ENCODE results near the gene WDR82. TPM values are rescaled to one million over a fixed set of nuclear protein-coding genes. Genes with fewer than 3 reads are reported as not detected.
A peak's percentile ranks its signal among the peaks of the same experiment; 100 is the strongest.

The WDR82 gene
- total RNA-seq, 1 donor from 2014 or later: 86.4 TPM

GRCh38 chr3:52223449-52224408, 54.7 kb downstream of the WDR82 start:
- Mint-ChIP-seq H3K4me1 (peaks cover 90% of the 10 kb centered on the region), H3K36me3 (ENCODE audit: low read depth) (peaks cover 53% of the 10 kb centered on the region), H3K27ac (peak overlapping the region; percentile 97), H3K9me3 (no peaks in the 10 kb centered on the region), H3K27me3 (no peaks in the 10 kb centered on the region), H3K4me3 (peak overlapping the region; percentile 90)
- POLR2A ChIA-PET: interaction anchor here (0.6 to 5.9 kb wide), 8 partner anchors 10 to 64 kb away, joined by 3 to 147 read pairs (median 42); partner anchors contain the start of genes ALAS1, GLYCTK, PPM1M and TWF2
- CTCF ChIA-PET: interaction anchor here (4.5 to 6.4 kb wide), 3 partner anchors 8 to 55 kb away, joined by 32 to 53 read pairs (median 48); partner anchors contain the start of gene WDR82
- intact Hi-C loops (cut with micrococcal nuclease): loop anchor here (5.0 kb wide), 1 partner anchor 221 kb away; no protein-coding TSS in a partner anchor
- no peak for TF ChIP-seq CTCF (IDR thresholded peaks at IDR 0.05)
- no peak for DNase-seq
- ATAC-seq (ENCODE audit: low read depth): no peak

DNA sequence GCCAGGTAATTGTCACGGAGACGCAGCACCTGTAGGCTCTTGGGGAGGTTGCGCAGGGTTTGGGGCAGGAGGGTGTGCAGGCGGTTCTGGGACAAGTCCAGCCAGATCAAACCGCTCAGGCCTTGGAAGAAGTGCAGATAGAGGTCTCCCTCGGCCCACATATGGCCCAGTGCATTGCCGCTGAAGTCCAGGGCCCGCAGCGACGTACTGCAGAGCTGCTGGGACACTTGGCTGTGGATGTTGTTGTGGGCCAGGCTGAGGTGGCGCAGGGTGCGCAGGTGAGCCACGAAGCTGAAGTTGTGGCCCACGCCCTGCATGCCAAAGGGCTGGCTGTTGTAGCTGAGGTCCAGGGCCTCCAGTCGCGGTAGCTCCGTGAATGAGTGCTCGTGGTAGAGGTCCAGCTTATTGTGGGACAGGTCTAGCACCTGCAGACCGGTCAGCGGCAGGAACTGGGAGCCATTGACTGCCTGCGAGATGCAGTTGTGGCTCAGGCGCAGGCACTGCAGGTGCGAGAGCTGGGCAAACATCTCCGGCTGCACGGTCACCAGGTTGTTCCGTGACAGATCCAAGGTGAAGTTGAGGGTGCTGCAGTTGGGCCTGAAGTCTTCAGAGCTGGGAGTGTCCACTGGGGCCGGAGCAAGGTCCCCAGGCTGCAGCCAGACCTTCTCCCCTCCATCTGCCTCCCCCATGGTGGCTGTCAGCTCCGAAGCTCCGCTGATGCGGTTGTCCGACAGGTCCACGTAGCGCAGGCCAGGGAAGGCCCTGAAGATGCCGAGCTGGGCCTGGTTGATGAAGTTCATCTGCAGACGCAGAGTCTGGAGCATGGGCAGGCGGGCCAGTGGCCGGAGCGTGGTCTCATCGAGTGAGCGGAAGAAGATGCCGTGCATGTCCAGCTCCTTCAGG, 55.9 kb downstream of the WDR82 start:
- Mint-ChIP-seq H3K36me3 (ENCODE audit: low read depth) (peaks cover 45% of the 10 kb centered on the region), H3K27me3 (no peaks in the 10 kb centered on the region)

DNA sequence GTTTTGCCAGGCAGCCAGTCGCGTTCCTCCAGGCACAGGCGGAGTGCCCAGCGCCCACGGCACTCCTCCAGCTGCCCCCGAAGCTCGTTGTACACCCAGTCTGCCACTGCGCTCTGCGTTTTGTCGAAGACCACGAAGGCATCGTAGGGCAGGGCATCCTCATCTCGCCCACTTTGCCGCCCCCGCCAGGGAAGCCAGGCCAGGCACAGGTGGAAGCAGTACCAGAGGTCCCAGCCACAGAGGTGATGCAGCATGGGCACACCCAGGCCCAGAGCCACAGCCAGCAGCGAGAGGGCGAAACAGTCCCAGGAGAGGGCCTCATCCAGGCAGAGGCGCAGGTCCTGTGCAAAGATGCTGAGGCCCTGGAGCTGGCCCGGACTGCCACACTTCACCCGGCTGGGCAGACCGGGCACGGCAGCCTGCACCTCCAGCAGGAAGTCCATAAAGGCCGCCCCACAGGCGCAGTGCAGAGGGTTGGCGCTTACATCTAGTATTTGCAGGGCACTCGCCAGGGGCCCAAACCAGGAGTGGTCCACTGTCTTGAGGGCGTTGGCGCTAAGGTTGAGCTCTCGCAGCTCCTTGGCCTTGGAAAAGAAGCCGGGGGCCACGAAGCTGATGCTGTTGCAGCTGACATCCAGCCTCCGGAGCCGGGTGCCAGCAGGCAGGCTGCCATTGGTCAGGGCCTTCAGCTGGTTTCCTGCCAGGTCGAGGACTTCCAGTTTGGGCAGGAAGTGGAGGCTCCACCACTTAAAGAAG, 56.7 kb downstream of the WDR82 start:
- H3K9me3 Mint-ChIP-seq: no peaks in the 10 kb centered on the region
- intact Hi-C loops (cut with micrococcal nuclease): loop anchor here (5.0 kb wide), 1 partner anchor 219 kb away; no protein-coding TSS in a partner anchor
- H3K4me3 Mint-ChIP-seq: peak overlapping the region; percentile 11
- no peaks in the 10 kb centered on the region for H3K27me3 Mint-ChIP-seq
- DNase-seq (no peak), ATAC-seq (ENCODE audit: low read depth) (no peak)
- peaks cover 95% of the 10 kb centered on the region for H3K4me1 Mint-ChIP-seq
- TF ChIP-seq CTCF (IDR thresholded peaks at IDR 0.05): no peak
- no peak overlapping the region for H3K27ac Mint-ChIP-seq
- H3K36me3 Mint-ChIP-seq (ENCODE audit: low read depth): peaks cover 47% of the 10 kb centered on the region
- ChIA-PET CTCF (interaction anchor here (1.2 to 6.4 kb wide), 9 partner anchors 10 to 117 kb away, joined by 4 to 58 read pairs (median 30); partner anchors contain the start of genes GLYCTK, TWF2 and WDR82), POLR2A (interaction anchor here (0.6 to 5.1 kb wide), 5 partner anchors 10 to 1914 kb away, joined by 3 to 51 read pairs (median 8); partner anchors contain the start of gene WDR82)

More for the DNA sequence above, 55.9 kb downstream of the WDR82 start:
- POLR2A ChIA-PET: interaction anchor here (0.5 to 5.9 kb wide), 4 partner anchors 9 to 74 kb away, joined by 3 to 147 read pairs (median 27); partner anchors contain the start of genes PPM1M, TWF2 and WDR82
- no peak for TF ChIP-seq CTCF (IDR thresholded peaks at IDR 0.05)
- CTCF ChIA-PET: interaction anchor here (3.1 to 6.4 kb wide), 5 partner anchors 9 to 116 kb away, joined by 10 to 58 read pairs (median 48); partner anchors contain the start of gene WDR82
- no peak for ATAC-seq (ENCODE audit: low read depth)
- Mint-ChIP-seq H3K27ac (peak overlapping the region; percentile 97), H3K4me3 (peak overlapping the region; percentile 11), H3K4me1 (peaks cover 95% of the 10 kb centered on the region), H3K9me3 (no peaks in the 10 kb centered on the region)
- intact Hi-C loops (cut with micrococcal nuclease): loop anchor here (5.0 kb wide), 1 partner anchor 220 kb away; no protein-coding TSS in a partner anchor
- DNase-seq: no peak

GRCh38 chr3:52221141-52221562, 57.3 kb downstream of the WDR82 start:
- POLR2A ChIA-PET: interaction anchor here (0.6 to 5.1 kb wide), 11 partner anchors 8 to 1913 kb away, joined by 3 to 51 read pairs (median 6); partner anchors contain the start of genes ALAS1, GLYCTK, PPM1M and WDR82
- DNase-seq: no peak
- CTCF ChIA-PET: interaction anchor here (0.6 to 6.4 kb wide), 22 partner anchors 9 to 227 kb away, joined by 3 to 58 read pairs (median 6); partner anchors contain the start of genes GLYCTK, TWF2 and WDR82
- intact Hi-C loops (cut with micrococcal nuclease): loop anchor here (5.0 kb wide), 1 partner anchor 219 kb away; no protein-coding TSS in a partner anchor
- no peak for ATAC-seq (ENCODE audit: low read depth)
- H3K36me3 Mint-ChIP-seq (ENCODE audit: low read depth): peaks cover 51% of the 10 kb centered on the region
- H3K27ac Mint-ChIP-seq: peak overlapping the region; percentile 53
- peaks cover 93% of the 10 kb centered on the region for H3K4me1 Mint-ChIP-seq
- TF ChIP-seq CTCF (IDR thresholded peaks at IDR 0.05): no peak
- no peaks in the 10 kb centered on the region for H3K27me3 Mint-ChIP-seq
- H3K4me3 Mint-ChIP-seq: no peak overlapping the region
- H3K9me3 Mint-ChIP-seq: no peaks in the 10 kb centered on the region

All from activated B cell treated with CpG ODN at 0.5 μM for 24 hours (primary cell).